ENCODE data around the gene DOCK4.
"Not testable (repeated sequence)": the region's sequence is repeated elsewhere in the genome, so short reads cannot be mapped to it uniquely, and the experiment has no call there.

Gene DOCK4

DNA sequence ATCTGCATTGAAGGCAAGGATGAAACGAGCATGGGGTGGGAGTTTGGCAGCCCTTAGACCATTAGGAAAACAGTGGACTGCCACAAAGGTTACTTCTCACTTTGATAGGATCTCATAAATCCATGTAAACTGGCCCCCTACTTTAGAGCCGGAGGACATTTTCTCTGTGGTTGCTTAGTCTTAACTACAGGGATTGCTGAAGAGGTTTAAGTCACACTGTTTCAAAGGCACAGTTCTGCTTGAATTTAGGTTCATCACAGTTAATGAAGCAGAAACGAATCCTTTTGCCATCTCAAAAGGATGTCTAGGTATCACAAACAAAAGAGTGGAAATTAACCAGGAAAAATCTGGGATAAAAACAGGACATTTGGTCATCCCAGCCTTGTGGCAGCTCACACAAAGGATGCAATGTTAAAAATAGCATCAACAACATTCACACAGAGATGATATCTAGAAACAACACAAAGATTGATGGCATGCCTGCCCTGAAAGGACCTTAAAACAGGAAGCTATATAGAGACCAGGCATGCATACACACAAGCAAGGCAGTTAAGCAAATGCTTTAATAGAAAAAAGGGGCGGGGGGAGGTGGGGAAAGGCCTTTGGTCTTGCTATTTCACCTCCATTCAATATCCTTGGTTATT, 74.0 kb downstream of the DOCK4 start:
- no peak for DNase-seq

DNA sequence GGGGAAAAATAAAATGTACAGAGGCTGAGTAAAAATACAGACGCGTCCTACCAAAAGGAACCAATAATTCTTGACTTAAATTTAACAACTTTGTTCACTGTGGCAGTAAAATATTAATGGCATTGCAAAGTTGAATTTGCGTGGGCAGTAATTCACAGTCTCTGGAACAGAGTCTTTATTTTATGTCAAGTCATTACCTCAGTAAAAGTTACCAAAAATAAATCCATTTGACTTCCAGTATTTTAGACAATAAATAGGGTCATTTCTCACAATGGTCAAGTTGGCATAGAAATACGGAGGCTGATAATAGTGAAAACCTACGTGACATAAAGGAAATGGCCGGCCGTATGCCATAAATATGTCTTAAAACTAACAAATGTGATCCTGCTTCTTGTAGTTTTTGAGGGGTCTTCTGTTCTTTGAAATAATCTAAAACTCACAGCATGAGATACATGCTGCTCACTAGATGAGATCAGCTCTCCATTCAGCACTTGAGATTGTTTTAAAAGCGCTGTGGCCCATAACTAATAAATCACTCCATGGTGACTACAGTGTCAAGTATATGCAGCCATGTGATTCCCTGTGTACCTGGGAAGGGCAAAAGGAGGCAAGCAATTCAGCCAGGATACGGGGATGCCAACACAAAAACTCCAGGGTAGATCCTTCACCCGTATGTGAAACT, 75.3 kb downstream of the DOCK4 start:
- no peak for DNase-seq

DNA sequence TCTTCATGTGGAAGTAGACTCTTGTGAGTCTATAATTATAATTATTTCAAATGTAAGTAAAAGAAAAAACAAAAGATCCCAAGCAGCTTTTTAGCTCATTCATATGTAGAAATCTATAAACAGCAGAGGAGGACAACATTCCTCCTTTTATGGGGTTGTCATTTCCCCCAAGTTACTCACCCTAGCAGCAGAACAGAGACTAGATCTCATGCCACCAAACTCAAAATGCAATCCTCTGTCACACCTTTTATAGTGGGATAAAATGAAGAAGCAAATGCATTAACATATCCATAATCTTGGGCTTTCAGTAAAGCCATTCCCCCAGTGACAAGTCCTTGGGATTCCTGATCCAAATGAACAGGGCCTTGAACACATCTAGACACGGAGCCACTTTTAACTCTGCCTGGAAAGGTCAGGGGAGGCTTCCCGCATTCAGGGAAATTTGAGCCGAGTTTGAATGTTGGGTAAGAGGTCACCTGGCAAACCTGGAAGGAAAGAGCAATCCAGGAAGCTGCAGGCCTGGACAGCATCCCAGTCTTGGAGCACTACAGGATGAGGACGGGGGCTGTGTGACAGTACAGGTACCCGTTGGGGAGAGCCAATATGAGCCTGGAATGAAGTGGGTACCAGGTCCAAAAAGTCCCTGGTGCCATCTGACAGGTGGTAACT, 76.4 kb downstream of the DOCK4 start:
- DNase-seq, result no peak

DNA sequence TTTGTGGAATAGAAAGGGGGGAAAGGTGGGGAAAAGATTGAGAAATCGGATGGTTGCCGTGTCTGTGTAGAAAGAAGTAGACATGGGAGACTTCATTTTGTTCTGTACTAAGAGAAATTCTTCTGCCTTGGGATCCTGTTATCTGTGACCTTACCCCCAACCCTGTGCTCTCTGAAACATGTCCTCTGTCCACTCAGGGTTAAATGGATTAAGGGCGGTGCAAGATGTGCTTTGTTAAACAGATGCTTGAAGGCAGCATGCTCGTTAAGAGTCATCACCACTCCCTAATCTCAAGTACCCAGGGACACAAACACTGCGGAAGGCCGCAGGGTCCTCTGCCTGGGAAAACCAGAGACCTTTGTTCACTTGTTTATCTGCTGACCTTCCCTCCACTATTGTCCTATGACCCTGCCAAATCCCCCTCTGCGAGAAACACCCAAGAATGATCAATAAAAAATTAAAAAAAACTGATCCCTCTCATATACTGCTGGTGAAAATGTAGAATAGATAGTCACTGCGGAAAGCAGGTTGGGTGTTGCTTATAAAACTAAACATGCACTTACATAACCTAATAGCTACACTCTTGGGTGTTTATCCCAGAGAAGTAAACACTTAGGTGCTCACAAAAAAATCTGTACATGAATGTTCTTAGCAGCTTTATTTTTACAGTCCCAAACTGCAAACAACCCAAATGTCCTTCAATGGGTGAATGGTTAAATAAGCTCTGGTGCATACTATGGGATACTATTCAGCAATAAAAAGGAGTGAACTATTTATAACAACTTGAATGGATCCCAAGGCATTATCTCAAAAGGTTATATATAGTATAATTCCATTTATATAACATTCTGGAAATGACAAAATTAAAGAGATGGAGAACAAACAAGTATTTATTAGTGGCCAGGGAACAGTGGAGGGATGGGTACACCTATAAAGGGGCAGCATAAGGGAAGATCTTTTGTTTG, 77.5 kb downstream of the DOCK4 start:
- not testable (repeated sequence) for DNase-seq

DNA sequence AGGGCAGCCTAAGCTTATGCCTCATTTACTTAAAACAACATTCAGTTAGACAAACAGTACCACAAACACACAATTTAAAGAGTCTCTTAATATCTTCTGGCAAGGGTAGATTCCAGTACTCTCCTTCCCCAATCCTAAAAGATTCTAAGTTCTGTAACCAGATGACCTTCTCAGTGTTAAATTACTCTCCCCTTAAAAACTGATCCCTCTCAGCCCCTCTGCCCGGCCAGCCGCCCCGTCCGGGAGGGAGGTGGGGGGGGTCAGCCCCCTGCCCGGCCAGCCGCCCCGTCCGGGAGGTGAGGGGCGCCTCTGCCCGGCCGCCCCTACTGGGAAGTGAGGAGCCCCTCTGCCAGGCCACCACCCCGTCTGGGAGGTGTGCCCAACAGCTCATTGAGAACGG, 78.2 kb downstream of the DOCK4 start:
- not testable (repeated sequence) for DNase-seq

DNA sequence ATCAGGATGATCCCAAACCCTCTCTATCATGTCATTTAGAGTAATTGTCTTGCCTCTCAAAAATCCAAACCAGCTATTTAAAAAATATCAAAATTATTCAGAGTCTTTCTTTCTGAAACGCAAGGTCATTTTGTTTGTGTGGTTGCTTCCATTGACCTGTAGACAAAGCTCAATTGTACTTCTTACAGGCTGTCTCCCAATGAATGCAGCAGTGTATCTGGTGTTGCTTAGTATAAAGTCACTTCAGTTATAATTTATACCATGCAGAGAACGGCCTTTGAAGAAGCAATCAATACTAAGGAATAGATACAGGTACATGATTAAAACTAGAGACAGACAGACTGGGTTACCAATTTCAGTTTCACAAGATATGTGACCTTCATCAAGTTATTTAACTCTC, 80.9 kb downstream of the DOCK4 start:
- no peak for DNase-seq

DNA sequence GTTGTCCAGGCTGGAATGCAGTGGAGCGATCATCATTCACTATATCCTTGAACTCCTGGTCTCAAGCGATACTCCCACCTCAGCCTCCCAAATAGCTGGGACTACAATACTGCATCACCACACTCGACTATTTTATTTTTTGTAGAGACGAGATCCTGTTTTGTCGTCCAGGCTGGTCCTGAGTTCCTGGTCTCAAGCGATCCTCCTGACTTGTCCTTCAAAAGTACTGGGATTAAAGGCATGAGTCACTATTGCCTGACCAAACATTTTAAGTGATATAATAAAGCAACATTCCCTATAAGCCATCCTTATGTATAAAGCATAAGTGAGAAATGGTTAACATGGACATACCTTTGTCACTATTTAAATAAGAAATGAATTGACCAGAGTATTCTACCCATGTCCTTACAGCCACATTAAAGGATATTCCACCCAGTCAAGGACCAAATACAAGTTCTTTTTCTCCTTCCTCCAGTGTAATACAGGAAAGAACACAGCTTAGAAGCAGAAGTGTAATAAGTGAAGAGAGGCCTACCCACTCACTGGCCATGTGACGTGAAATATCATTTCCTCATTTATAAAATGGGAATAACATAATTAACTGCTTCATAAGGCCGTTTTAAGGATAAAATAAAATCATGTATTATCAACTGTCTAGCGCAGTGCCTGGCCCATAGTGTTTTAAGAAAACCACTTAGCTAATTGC, 82.0 kb downstream of the DOCK4 start:
- no peak for DNase-seq

DNA sequence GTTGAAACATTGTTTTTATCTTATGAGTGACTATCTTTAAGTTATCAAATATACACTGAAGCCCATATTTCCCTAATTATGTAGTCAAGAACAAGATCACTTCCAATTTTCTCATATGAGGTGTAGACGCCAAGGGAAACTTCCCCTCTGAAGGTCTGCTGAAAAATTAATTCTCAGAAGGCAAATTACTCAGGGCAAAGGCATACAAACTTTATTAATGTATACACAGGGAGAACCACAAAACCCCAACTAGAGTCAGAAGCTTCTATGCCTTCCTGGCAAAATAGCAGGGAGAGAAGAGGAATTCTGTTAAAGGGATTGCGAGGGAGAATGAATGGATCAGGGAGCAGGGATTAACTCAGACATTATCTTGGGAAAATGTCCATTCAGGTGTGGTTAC, 83.4 kb downstream of the DOCK4 start:
- no peak for DNase-seq

DNA sequence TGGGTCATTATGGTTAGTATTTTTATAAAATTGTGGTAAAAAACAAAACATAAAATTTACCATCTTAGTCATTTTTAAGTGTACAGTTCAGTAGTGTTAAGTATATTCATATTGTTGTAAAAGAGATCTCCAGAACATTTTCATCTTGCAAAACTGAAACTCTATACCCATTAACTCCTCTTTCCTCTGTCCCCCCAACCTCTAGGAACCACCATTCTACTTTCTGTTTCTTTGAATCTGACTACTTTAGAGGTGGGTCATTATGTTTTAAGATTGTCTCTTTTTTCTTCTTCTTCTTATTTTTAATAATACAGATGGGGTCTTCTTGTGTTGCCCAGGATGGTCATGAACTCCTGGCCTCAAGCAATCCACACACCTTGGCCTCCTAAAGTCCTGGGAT, 84.1 kb downstream of the DOCK4 start:
- no peak for DNase-seq

DNA sequence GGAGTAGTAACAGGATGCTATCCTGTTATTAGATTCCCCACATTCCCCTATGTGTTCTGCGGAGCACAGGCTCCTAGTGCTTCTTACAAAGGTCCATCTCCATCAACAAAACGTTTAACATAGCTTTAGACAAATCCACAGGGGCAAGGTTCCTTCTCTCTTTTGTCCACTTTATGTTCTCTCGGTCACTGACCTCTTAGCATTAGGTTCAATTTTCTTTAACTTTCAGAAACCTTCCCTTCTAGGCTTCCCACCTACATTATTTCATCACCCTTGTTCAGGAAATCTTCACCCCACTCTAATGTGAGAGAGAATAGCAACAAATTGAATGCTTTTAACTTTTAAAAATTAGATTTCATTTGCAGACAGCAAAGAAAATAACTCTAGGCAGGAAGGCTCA, 84.9 kb downstream of the DOCK4 start:
- no peak for DNase-seq

DNA sequence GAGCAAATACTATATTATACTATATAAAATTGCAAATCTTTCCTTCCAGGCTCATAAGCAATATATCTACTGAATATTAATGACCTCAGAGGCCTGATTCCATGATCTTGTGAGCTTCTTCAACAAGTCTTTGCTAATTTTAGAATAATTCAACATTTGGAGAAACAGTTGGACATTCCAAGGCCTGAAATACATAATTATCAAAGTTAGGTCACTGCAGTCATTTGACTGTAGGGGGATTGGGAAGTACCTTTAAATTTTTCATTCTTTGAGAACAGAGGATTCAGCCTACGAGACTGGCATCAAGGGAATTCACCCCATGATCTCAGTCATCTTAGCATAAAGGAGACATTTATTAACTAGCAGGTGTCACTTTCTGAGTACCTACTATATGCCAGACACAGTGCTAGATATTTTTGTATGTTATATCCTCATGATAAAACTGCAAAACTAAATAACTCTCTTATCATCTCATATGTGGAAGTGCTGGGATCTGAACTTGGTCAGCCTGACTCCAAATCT, 85.4 kb downstream of the DOCK4 start:
- no peak for DNase-seq

DNA sequence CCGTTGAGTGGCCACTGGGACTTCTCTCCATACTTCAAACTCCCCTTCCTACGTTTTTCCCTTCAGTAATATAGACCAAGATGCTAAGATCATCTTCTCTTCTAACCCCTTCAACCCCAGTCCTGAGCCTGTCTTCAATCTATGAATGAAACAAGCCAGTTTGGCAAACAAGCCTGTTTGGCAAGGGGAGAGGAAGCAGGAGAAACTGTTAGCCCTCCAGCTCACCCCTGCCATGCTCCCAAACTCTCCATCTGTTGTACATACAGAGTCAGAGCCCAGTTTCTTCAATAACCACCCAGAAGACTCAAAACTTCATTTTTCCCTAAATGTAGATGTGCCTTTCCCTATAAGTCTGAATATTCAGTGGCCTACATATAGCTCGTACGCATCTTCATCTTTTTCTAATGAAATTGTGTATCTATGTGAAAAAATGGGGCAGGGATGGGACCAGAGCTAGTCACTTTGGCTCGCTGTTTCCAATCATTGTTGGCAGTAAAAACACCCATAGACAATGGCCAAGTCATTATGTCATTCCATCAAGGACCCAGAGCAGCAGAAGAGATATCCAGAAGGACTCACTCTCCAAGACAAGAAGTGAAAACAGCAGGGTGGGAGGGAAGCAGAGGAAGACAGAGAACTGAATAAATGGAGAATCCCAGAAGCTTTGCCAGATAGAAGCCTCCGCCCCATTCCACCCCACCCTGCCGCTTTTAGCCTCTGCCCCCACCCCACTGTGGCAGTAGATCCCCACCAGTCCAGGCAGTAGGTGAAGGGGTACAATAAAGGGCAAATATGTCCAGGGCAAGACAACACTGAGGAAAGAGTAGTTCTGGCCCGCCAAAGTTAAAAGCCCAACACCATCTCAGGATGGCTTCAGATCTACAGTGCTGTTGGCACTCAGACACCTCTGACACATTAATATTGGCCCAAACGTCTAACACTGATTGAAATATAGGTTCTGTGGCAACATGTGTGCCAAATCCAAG, 87.3 kb downstream of the DOCK4 start:
- no peak for DNase-seq

DNA sequence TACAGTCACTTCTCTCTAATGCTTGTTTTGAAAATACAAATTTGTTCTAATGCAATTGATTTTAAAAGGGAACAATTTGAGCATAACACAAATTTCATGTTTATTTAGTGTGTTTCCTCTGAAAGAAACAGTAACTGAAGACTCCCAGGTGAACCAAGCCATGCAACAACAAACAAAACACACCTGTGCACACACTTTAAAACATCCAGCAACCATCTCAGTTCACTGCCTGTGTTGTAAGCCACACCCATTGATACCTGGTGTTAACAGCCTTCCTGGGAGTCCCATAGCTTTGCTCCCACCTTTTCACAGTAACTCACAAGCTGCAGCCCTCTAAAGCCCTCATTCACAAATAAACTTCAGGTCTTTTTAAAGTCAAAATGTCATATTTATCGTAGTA, 89.3 kb downstream of the DOCK4 start:
- DNase-seq, result no peak

DNA sequence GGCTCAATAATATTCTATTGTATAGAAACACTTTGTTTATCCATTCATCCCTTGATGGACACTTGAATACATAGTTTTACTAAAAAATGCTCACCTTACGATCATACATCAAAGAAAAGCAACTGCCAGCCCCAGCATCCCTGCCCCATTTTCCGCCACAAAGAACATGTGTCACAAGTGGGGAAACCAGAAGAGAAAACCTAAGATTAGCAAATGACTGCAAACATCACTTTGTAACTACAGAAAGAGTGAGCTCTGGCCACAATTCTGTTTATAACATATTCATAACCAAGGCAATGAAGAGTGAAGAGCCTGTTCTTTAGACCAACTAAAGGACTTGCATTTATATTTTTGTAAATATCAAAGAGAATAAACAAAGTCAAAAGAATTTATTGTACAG, 89.8 kb downstream of the DOCK4 start:
- DNase-seq, result no peak

DNA sequence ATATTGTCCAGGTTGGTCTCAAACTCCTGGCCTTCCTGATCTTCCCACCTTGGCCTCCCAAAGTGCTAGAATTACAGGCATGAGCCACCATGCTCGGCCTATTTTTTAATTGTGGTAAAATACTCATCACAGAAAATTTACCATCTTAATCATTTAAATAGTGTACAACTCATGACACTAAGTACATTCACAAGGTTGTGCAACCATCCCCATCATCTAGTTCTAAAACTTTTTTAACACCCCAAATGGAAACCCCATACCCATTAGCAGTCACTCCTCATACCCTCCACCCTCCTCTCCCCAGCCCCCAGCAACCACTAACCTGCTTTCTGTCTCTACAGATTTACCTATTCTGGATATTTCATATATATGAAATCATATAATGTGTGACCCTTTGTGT, 90.3 kb downstream of the DOCK4 start:
- DNase-seq, result no peak

DNA sequence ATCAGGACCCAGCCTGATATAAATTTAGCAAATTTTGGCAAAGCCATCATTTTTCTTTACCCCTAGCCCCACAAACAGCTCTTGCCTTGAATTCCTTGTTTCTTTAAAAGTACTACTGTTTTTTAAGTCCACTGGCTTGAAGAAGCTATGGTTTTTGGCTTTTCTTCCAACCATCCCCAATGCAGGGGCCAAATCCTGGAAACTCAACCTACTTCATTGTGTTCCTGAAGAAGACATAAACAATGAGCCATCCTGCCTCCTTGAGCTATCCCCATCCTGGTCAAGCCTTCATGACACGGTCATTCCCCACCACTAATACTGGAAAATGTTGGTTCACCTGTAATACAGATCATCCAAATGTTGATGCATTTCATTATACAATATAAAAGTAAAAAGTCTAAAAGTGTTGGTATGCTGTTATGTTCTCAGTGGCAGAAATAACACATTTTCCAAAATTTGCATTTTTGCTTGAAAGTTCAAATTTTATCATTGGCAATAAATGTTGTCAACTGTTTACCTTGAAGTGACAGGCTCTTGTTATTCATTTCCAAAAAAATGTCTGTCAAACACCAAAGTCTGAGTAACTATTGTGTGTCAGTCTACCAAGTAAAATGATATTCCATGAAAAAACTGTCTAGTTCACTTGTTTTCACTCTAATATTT, 92.2 kb downstream of the DOCK4 start:
- DNase-seq, result no peak

DNA sequence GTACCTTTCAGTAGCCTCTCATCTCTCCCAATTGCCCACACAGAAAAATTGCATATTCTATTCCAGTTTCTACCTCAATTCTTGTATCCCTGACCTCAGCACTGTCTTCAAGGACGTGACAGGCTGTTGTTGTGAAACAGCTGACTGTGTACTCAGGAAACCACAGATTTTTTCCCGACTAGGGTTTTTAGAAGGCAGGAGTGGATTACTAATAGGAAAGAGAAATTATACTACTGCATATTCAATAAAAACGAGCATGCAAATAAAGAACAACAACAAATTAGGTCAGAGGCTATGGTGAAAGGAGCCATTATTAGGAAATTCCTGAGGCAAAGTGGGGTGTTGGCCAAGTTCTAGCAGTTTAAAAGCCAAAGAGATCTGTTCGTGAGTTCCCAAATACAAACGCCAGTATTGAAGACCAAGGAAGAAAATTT, 93.4 kb downstream of the DOCK4 start:
- no peak for DNase-seq

DNA sequence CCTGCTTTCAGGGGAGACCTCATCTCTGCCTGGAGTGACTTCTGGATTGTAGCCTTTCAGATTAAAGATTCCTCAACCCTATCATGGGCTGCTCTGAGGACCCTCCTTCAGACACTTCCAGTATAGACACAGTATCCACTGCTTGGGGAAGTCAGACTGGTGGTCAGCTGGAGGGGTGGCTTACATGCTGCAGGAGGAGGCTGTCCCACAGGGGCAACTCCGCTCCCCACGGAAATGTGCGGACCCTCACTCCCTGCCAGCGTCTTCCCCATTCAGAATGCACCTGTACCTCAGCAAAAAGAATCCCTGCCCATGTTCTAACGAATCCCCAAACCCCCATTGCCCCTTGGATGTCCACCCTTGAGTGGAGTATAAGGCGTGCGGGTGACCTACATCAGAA, 95.5 kb downstream of the DOCK4 start:
- DNase-seq, result no peak

DNA sequence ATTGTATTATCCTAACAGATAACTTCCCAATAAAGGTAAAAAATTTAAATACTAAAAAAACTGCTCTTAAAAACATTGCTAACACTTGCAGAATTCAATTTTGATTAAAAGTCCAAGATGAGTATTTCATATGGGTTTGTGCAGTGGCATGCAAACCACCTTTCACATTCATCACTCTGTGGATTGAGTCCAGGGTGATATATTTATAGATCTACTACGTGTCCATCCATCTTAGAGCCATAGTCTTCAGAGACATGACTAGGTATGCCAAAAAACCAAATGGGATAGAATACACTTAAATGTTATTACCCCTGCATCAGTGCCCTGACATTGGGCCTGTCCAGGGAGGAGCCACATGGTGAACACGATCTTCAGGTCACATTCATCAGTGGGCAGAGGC, 96.0 kb downstream of the DOCK4 start:
- DNase-seq, result no peak

DNA sequence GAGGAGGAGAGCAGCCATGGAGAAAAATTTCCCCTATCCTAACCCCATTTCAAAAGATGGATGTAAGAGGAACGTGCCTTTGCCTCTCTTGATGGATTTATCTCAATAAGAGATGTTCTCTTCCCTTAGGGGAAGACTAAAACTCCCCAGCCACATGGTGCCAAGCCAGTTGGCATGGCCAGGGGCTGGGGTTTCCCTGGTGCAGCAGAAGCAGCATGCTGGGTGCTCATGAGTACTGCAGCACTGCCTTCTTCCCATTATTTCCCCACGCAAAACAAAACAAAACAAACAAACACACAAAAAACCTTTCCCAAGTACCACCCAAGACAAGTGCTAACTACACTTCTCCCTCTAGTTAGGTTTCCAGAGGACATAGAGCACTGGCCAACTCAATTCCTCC, 97.2 kb downstream of the DOCK4 start:
- DNase-seq, result no peak
